ENCODE measurements around the gene PYGB.

Gene PYGB

GRCh38 chr20:25283221-25283951 lies 35.5 kb downstream of the PYGB start:
- no peak for DNase-seq

- no peak for DNase-seq
These were observed 36.3 kb downstream of the PYGB start for GRCh38 chr20:25284131-25284601.

GRCh38 chr20:25285091-25285647 lies 37.3 kb downstream of the PYGB start:
- peak; percentile 77 for DNase-seq

- no peak for DNase-seq
These were observed 38.2 kb downstream of the PYGB start for GRCh38 chr20:25285856-25286798.

GRCh38 chr20:25286917-25287316 lies 39.0 kb downstream of the PYGB start:
- DNase-seq, result no peak

- DNase-seq, result no peak
These were observed 39.9 kb downstream of the PYGB start for GRCh38 chr20:25287631-25288290.

GRCh38 chr20:25288291-25289181 lies 40.7 kb downstream of the PYGB start:
- no peak for DNase-seq

- no peak for DNase-seq
These were observed 42.2 kb downstream of the PYGB start for GRCh38 chr20:25289886-25290597.

- no peak for DNase-seq
These were observed 43.0 kb downstream of the PYGB start for GRCh38 chr20:25290646-25291431.

- no peak for DNase-seq
These were observed 43.7 kb downstream of the PYGB start for GRCh38 chr20:25291432-25292133.

- DNase-seq, result no peak
These were observed 44.4 kb downstream of the PYGB start for GRCh38 chr20:25292176-25292891.

- no peak for DNase-seq
These were observed 45.6 kb downstream of the PYGB start for GRCh38 chr20:25293507-25293906.

GRCh38 chr20:25293910-25294458 lies 46.1 kb downstream of the PYGB start:
- DNase-seq, result no peak

- DNase-seq, result peak; percentile 23
These were observed 46.8 kb downstream of the PYGB start for GRCh38 chr20:25294459-25295385.

GRCh38 chr20:25295386-25296093 lies 47.7 kb downstream of the PYGB start:
- no peak for DNase-seq
